Skin epidermis (tissue), 12 donors: Measurements from ENCODE around the gene HRC.
"Not testable (repeated sequence)": the region's sequence is repeated elsewhere in the genome, so short reads cannot be mapped to it uniquely, and the experiment has no call there.

Experiments
- H3K27ac ChIP-seq, 21 experiments: fragments of 200-600 bp; sonication (generic) in 11 of 21; one replicate each; pipeline ENCODE4 v1.5.0; 2020; ENCODE audit warnings: mild to moderate bottlenecking in 3 of 21, inconsistent platforms in 2 of 21, moderate library complexity in 2 of 21
- H3K4me3 ChIP-seq, 7 experiments: fragments of 200-600 bp; sonication (generic) in 2 of 7; one replicate each; pipeline ENCODE4 v1.5.0; 2020; ENCODE audit warnings: inconsistent platforms in 2 of 7, mild to moderate bottlenecking in 2 of 7, moderate library complexity in 1 of 7

The HRC gene, protein sequence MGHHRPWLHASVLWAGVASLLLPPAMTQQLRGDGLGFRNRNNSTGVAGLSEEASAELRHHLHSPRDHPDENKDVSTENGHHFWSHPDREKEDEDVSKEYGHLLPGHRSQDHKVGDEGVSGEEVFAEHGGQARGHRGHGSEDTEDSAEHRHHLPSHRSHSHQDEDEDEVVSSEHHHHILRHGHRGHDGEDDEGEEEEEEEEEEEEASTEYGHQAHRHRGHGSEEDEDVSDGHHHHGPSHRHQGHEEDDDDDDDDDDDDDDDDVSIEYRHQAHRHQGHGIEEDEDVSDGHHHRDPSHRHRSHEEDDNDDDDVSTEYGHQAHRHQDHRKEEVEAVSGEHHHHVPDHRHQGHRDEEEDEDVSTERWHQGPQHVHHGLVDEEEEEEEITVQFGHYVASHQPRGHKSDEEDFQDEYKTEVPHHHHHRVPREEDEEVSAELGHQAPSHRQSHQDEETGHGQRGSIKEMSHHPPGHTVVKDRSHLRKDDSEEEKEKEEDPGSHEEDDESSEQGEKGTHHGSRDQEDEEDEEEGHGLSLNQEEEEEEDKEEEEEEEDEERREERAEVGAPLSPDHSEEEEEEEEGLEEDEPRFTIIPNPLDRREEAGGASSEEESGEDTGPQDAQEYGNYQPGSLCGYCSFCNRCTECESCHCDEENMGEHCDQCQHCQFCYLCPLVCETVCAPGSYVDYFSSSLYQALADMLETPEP

DNA sequence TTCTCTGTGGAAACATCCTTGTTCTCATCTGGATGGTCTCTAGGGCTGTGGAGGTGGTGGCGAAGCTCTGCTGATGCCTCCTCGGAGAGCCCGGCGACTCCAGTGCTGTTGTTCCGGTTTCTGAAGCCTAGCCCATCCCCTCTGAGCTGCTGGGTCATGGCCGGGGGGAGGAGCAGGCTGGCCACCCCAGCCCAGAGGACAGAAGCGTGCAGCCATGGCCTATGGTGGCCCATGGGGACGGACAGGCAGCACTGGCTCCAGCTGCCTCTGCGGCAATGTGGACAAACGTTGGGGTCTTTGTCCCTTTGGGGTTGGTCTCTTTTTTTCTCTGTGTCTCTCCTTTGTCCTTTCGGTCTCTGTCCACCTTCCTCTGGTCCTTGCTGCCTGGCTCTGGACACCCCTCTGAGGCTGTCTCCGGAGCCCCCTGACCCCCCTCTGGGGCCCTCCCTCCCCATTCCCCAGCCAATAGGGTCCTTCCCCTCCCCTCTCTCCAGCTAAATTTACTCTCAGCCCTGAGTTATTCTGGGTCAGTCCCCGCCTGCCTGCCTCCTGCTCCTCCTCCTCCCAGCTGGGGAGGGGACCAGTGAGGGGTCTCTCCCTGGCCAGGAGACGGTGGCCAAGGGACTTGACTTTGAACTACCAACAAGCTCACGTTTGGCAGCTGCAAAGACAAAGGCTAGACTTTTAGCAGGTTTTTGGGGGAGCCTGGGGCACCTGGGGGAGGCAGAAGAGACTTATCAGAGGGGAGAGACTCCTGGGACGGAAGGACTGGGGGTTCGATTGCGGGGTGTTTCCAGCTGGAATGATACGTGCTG, at the start of gene HRC:
Gene HRC (minus strand): TSS at position 392 of the 815 bp plus-strand sequence. CDS start 159 bp downstream, at position 233.
- H3K4me3 ChIP-seq, result no peak within 1 kb of the TSS
- peak within 1 kb of the TSS in 1 of 21 experiments; percentile 16 for H3K27ac ChIP-seq

DNA sequence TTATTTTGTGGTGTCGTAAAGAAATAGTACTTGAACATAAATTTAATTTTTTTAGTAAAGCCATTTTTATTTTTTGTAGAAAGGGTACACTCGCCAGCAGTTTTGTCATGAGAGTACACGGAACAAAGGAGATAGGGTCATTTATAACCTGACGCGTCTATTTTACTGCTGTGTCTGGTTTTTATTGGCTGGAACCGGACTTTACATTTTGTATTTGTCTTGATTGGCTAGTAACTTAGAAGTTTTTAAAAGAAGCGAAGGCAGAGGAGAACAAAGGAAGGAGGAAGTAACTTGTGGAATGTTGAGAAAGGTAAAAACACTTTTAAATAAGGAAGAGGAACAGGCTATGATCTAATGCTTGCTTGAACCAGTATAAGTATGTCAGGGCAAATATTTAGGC, 45.8 kb upstream of the HRC start:
- no peak overlapping the region for H3K27ac ChIP-seq
- H3K4me3 ChIP-seq, result no peak overlapping the region

DNA sequence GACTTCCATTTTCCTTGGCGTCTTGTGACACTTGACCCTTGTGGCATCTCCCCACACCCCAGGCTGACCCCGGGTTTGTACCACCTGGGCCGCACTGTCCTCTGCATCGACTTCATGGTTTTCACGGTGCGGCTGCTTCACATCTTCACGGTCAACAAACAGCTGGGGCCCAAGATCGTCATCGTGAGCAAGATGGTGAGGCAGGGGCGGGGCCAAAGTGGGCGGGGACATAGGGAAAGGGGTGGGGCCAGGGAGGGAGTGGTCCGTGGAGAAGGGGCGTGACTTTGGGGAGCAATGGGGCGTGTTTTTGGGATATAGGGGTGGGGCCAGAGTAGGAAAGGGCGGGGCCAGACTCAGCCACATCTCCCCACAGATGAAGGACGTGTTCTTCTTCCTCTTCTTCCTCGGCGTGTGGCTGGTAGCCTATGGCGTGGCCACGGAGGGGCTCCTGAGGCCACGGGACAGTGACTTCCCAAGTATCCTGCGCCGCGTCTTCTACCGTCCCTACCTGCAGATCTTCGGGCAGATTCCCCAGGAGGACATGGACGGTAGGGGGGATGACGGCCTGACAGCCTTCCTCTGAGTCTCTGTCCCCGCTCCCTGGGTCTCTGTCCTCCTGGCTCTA, 45.2 kb upstream of the HRC start:
- Histone ChIP-seq H3K27ac (no peak overlapping the region), H3K4me3 (no peak overlapping the region)

DNA sequence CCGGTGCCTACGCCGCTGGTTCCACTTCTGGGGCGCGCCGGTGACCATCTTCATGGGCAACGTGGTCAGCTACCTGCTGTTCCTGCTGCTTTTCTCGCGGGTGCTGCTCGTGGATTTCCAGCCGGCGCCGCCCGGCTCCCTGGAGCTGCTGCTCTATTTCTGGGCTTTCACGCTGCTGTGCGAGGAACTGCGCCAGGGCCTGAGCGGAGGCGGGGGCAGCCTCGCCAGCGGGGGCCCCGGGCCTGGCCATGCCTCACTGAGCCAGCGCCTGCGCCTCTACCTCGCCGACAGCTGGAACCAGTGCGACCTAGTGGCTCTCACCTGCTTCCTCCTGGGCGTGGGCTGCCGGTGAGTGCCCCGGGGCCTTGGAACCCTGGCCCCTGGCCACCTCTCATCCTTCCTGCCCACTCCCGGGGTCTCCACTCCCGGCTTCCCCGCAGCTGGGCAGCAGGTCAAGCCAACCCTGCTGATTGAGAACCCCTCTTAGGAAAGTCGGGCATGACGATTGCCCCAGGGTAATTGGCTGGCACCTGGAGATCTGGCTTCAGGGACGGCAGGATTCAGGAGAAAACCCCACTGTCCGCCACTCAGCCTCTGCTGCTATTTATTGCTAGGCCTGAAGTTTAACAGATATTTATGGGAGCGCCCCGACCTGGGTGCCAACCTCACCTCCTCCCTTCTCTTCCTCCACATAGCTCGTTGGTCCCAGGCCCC, 41.5 kb upstream of the HRC start:
- Histone ChIP-seq H3K4me3 (no peak overlapping the region), H3K27ac (peak overlapping the region in 4 of 21 experiments; percentile 7 to 57 (median 24))

DNA sequence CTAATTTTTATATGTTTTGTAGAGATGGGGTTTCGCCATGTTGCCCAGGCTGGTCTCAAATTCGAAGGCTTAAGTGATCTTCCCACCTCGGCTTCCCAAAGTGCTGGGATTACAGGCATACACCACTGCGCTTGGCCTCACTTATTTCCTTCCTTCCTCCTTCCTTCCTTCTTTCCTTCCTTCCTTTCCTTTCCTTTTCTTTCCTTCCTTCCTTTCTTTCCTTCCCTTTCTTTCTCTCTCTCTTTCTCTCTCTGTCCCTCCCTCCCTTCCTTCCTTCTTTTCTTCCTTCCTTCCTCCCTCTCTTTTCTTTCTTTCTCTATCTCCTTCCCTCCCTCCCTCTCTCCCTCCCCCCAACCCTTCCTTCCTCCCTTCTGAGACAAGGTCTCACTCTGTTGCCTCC, 39.2 kb upstream of the HRC start:
- no peak overlapping the region for H3K4me3 ChIP-seq
- H3K27ac ChIP-seq, result no peak overlapping the region

DNA sequence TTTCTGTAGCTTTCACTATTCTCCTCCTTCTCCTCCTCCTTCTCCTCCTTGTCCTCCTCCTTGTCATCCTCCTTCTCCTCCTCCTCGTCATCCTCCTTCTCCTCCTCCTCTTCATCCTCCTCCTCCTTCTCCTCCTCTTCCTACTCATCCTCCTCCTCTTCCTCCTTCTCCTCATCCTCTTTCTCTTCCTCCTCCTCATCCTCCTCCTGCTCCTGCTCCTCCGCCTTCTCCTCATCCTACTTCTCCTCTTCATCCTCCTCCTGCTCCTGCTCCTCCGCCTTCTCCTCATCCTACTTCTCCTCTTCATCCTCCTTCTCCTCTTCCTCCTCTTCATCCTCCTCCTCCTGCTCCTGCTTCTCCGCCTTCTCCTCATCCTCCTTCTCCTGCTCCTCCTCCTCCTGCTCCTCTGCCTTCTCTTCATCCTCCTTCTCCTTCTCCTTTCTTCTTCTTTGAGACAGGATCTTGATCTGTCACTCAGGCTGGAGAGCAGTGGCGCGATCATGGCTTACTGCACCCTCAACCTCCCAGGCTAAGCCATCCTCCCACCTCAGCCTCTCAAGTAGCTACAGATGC, 38.7 kb upstream of the HRC start:
- H3K27ac ChIP-seq, result no peak overlapping the region
- H3K4me3 ChIP-seq, result no peak overlapping the region

DNA sequence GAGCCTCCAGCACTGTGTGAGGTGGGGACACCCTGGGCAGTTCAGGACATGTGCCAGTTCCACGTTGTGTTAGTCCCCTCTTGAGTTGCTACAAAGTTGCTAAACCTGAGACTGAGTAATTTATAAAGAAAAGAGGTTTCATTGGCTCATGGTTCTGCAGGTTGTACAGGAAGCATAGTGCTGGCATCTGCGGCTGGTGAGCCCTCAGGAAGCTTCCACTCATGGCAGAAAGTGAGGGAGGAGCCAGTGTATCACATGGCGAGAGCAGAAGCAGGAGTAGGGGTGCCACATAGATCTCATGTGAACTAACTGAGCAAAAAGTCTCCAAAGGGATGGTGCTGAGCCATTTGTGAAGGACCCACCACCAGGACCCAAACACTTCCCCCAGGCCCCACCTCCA, 35.6 kb upstream of the HRC start:
- no peak overlapping the region for H3K27ac ChIP-seq
- no peak overlapping the region for H3K4me3 ChIP-seq

DNA sequence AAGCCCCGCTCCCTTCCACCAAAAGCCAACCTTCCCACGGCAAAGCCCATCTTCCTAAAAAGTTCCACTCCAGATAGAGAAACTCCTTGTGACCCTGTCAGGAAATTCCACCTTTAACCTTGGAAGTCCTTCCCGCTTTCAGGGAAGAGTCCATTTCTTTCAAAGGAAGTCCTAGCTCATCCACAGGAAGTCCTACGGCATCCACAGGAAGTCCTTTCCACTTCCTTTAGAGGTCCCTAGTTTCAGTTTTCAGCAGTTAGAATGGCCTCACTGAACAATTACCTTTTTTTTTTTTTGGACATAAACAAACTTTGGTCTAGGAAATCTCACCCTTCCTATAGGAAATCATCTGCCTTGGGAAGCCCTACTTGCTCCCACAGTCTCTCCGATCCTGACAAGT, 34.1 kb upstream of the HRC start:
- H3K27ac ChIP-seq, result peak overlapping the region in 1 of 21 experiments; percentile 43
- no peak overlapping the region for H3K4me3 ChIP-seq

DNA sequence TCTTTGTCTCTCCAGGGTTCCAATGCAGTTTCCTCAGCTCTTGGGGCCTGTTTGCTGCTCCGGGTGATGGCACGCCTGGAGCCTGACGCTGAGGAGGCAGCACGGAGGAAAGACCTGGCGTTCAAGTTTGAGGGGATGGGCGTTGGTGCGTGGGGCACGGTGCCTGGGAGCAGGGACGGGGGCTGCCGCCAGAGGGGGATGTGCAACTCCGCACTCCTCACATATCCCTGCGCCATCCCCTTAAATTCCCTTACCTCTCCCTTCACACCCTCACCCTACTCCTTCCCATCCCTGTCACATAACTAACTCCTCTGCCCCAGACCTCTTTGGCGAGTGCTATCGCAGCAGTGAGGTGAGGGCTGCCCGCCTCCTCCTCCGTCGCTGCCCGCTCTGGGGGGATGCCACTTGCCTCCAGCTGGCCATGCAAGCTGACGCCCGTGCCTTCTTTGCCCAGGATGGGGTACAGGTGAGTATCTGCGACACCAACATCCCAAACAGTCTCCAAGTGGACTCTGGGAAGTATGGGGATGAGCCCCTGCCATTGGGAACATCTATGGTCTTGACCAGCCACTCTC, 33.5 kb upstream of the HRC start:
- Histone ChIP-seq H3K4me3 (no peak overlapping the region), H3K27ac (no peak overlapping the region)

DNA sequence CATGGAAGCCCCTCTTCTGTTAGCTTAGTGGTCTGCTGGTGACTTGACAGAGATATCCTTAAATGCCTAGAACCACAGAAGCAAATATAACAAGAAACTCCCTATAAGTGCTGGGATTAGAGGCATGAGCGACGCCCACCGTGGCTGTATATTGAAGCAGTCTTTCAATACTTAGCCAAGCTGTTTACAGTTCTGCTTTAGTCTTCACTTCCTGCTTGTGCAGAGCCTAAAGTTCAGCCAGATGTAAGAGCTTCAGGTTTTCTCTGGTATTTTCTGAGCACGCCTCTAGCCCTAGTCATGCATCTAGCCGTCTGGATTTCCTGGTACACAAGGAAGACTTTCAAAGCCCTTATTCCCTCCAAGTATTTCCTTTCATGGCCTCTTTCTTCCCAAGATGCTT, 30.9 kb upstream of the HRC start:
- Histone ChIP-seq H3K4me3 (no peak overlapping the region), H3K27ac (no peak overlapping the region)

DNA sequence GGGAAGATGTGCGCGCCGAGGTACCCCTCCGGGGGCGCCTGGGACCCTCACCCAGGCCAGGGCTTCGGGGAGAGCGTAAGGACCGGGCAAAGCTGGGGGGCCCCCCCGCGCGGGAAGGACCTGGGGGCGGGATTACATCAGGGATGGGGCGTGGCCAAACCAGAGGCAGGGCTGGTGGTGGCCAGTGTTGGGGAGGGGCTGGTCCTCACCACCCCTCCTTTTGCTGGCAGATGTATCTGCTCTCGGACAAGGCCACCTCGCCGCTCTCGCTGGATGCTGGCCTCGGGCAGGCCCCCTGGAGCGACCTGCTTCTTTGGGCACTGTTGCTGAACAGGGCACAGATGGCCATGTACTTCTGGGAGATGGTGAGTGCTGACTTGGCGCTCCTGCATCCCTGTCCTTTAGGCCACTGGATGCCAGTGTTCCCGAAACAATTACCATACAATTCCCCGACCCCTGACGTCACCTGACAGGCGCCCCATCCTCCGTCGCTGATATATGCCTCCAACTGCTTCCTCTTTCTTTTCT, 27.7 kb upstream of the HRC start:
- Histone ChIP-seq H3K27ac (no peak overlapping the region), H3K4me3 (no peak overlapping the region)

DNA sequence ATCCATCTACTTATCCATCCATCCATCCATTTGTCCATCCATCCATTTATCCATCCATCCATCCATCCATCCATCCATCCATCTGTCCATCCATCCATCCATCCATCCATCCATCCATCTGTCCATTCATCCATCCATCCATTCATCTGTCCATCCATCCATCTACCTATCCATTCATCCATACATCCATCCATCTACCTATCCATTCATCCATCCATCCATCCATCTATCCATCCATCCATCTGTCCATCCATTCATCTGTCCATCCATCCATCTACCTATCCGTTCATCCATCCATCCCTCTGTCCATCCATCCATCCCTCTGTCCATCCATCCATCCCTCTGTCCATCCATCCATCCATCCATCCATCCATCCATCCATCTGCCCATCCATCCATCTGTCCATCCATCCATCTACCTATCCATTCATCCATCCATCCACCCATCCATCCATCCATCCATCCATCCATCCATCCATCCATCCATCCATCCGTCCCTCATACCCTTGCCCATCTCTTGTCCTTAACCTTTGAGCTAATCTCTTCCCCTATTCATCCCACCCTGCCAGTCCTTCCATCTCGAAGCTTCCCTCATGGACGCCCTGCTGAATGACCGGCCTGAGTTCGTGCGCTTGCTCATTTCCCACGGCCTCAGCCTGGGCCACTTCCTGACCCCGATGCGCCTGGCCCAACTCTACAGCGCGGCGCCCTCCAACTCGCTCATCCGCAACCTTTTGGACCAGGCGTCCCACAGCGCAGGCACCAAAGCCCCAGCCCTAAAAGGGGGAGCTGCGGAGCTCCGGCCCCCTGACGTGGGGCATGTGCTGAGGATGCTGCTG, 27.0 kb upstream of the HRC start:
- not testable (repeated sequence) for H3K27ac ChIP-seq, H3K4me3 ChIP-seq

DNA sequence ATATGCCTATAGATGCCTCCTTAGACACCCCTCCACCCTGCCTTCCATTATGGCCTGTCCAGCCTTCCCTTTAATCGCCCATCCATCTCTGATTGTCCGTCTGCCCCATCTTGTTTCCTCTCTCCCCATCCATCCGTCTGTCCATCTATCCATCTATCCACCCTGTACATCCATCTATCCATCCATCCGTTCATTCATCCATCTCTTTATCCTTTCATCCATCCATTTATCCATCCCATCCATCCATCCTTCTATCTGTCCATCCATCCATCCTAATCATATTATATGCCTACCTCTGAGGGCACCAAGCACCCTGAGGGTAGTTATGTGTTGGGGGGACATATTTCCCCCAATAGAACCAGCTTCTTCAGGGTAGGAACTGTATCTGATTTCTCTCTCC, 25.5 kb upstream of the HRC start:
- Histone ChIP-seq H3K4me3 (no peak overlapping the region), H3K27ac (no peak overlapping the region)

DNA sequence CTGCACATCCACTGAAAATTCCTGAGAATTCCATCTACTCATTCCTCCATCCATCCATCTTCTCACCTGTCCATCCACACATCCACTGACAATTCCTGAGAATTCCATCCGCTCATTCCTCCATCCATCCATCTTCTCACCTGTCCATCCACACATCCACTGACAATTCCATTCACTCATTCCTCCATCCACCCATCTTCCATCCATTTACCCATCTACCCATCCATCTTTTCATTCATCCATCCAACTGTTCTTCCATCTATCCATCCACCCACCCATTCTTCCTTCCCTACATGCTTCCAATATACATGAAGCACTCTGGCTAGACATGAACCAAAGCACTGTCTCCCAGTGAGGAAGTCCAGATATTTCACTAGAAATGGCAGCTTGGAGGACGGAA, 18.0 kb upstream of the HRC start:
- Histone ChIP-seq H3K27ac (no peak overlapping the region), H3K4me3 (no peak overlapping the region)

DNA sequence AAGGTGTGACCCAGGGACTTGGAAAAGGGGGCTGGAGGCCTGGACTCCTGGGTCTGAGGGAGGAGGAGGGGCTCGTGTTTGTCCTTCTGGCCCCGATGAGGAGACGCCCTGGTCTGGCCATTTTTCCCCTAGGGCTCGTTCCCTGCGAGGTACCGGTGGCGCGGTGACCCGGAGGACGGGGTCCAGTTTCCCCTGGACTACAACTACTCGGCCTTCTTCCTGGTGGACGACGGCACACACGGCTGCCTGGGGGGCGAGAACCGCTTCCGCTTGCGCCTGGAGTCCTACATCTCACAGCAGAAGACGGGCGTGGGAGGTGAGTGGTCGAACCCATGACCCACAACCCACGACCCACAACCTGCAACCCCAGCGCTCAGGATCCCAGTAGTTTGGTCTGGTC, 13.2 kb upstream of the HRC start:
- no peak overlapping the region for H3K4me3 ChIP-seq
- H3K27ac ChIP-seq, result no peak overlapping the region

DNA sequence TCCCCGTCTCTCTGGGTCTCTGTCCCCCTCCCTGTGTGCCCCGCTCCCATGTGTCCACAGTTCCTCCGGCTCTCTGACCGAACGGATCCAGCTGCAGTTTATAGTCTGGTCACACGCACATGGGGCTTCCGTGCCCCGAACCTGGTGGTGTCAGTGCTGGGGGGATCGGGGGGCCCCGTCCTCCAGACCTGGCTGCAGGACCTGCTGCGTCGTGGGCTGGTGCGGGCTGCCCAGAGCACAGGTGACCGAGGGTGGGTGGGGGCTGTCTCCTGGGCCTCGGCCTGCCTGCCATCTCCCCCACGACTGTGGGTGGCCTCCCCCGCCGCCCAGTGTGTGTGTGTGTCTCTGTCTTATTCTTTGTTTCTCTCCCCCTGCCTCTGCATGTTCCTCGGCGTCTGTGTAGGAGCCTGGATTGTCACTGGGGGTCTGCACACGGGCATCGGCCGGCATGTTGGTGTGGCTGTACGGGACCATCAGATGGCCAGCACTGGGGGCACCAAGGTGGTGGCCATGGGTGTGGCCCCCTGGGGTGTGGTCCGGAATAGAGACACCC, 12.7 kb upstream of the HRC start:
- H3K27ac ChIP-seq, result no peak overlapping the region
- H3K4me3 ChIP-seq, result no peak overlapping the region

DNA sequence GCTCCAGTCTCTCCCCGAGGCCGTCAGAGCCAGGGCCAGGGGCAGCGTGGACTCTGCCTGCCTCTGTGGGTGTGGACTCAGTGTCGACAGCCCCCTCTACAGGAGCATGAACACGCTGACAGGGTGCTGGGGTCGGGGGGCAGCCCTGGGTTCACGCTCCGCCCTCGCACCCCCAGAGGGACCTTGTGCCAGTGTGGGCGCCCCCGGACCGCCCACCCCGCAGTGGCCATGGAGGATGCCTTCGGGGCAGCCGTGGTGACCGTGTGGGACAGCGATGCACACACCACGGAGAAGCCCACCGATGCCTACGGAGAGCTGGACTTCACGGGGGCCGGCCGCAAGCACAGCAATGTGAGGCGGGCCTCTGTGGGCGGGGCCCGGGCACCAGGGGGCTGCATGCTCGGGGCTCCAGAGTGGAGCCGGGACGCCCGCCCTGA, 10.7 kb upstream of the HRC start:
- H3K4me3 ChIP-seq, result no peak overlapping the region
- peak overlapping the region in 8 of 21 experiments; percentile 10 to 66 (median 42) for H3K27ac ChIP-seq
